ENCODE results near the gene SH3BGRL3. TPM values are rescaled to one million over a fixed set of nuclear protein-coding genes. Genes with fewer than 3 reads are reported as not detected.

SH3BGRL3 gene
- total RNA-seq, 6 donors from 2014 or later = 39.1 to 271 (median 156) TPM

DNA sequence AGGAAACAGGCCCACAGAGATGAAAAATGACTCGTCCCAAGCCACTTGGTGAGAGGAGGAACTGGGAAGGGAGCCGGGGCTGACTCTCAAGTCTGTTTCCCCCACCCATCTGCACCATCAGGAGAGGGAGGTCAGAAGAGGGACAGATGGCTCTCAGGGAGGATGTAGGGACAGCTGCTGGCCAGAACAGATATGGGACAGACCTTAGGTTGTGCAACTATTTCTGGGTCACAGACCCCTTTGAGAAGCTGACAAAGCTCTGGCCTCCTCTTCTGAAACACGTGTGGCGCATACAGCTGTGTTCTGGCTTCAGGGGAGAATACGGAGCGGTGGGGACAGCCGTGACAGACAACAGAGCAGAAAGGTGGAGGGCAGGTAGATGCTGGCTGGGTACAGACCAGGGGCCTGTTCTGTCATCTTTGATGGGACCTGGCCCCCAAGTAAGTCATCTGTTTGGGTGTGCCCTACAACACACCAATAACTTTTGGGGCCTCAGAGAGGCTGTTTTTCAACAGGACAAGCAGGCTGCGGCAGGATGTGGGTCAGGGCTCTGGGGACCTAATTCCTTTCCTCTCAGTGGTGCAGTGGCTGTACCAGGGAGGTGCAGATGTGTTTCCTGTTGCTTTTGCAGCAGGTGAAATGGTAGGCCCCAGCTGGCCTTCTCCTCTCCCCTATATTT is 7.3 kb downstream of the SH3BGRL3 start:
- Histone ChIP-seq H3K27ac (peak overlapping the region; percentile 17 to 97 (median 78)), H3K9me3 (no peaks in the 10 kb centered on the region), H3K4me3 (no peak overlapping the region), H3K27me3 (no peaks in the 10 kb centered on the region), H3K36me3 (peaks cover 0 to 10% (median 2%) of the 10 kb centered on the region in 4 donors), H3K4me1 (peaks cover 23 to 88% (median 74%) of the 10 kb centered on the region in 4 donors)
- TF ChIP-seq, protein P1, sequence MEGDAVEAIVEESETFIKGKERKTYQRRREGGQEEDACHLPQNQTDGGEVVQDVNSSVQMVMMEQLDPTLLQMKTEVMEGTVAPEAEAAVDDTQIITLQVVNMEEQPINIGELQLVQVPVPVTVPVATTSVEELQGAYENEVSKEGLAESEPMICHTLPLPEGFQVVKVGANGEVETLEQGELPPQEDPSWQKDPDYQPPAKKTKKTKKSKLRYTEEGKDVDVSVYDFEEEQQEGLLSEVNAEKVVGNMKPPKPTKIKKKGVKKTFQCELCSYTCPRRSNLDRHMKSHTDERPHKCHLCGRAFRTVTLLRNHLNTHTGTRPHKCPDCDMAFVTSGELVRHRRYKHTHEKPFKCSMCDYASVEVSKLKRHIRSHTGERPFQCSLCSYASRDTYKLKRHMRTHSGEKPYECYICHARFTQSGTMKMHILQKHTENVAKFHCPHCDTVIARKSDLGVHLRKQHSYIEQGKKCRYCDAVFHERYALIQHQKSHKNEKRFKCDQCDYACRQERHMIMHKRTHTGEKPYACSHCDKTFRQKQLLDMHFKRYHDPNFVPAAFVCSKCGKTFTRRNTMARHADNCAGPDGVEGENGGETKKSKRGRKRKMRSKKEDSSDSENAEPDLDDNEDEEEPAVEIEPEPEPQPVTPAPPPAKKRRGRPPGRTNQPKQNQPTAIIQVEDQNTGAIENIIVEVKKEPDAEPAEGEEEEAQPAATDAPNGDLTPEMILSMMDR (IDR thresholded peaks at IDR 0.05) = no peak
- peak in 1 of 4 donors; percentile 17 for TF ChIP-seq POLR2A (IDR thresholded peaks at IDR 0.05)
- DNase-seq (peak in 1 of 2 donors; percentile 46), ATAC-seq (ENCODE audit: low FRiP score in 2 of 2) (peak in 1 of 2 donors; percentile 38)
- 49 to 63% methylated on average over 2 to 8 of the region's 8 CpGs for WGBS, 2 donors

DNA sequence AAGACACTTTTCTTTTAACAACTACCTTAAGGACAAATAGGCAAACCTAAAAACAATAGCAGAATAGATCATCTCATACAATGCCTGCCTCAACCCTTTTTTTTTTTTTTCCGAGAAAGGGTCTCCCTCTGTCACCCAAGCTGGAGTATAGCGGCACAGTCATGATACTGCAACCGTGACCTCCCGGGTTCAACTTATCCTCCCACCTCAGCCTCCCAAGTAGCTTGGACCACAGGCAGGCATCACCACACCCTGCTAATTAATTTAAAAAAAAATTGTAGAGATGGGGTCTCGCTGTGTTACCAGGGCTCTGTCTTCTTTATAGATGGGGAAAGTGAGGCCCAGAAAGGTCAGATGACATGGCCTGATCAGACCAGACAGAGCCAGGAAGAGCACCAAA is 7.9 kb downstream of the SH3BGRL3 start:
- Histone ChIP-seq H3K27me3 (no peaks in the 10 kb centered on the region), H3K4me1 (peaks cover 23 to 82% (median 71%) of the 10 kb centered on the region in 4 donors), H3K27ac (peak overlapping the region; percentile 78 to 97 (median 84)), H3K36me3 (peaks cover 0 to 4% (median 0%) of the 10 kb centered on the region in 4 donors), H3K9me3 (no peaks in the 10 kb centered on the region), H3K4me3 (no peak overlapping the region)
- TF ChIP-seq POLR2A (IDR thresholded peaks at IDR 0.05) = no peak
- TF ChIP-seq, protein P1 (IDR thresholded peaks at IDR 0.05) = no peak
- TF ChIP-seq POLR2AphosphoS5 (IDR thresholded peaks at IDR 0.05) = no peak
- no peak for TF ChIP-seq EP300 (IDR thresholded peaks at IDR 0.05)
- DNase-seq (no peak), ATAC-seq (ENCODE audit: low FRiP score in 2 of 2) (no peak)
- WGBS, 2 donors = 86 to 90% methylated on average over 5 of the region's 5 CpGs

DNA sequence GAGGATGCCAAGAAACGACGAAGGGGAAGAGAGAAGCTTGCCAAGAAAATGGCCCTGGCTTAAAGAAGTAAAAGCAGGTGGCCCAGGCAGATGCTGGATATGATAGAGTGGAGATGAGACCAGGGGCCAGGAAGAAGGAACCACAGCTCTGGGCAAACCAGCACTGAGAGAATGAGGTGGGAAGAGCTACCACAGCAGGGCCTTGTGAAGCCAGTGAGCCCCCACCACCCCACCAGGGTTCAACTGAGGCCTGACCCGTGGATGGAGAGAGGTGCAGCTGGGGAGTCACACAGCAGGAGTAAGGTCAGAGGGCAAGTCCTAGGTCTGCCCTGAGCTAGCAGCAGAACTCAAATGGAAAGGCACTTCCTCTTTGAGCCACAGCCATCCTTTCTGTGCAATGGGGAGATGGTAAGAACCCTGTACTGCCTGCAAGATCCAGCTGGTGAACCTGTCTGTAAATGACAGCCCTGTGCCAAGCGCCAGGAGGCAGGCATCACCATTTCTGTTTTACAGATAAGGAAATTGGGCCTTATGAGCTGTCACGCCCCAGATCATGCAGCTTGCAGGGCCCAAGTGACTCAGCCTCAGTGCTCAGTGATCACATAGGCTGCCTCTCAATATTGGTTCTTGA is 8.5 kb downstream of the SH3BGRL3 start:
- Histone ChIP-seq H3K4me3 (no peak overlapping the region), H3K9me3 (no peaks in the 10 kb centered on the region), H3K36me3 (no peaks in the 10 kb centered on the region), H3K27ac (peak overlapping the region; percentile 78 to 97 (median 84)), H3K27me3 (no peaks in the 10 kb centered on the region), H3K4me1 (peaks cover 23 to 77% (median 71%) of the 10 kb centered on the region in 4 donors)
- DNase-seq (peak in 1 of 2 donors; percentile 33), ATAC-seq (ENCODE audit: low FRiP score in 2 of 2) (peak in 1 of 2 donors; percentile 10)
- TF ChIP-seq EP300 (IDR thresholded peaks at IDR 0.05) = no peak
- WGBS, 2 donors = 30 to 65% methylated on average over 3 to 5 of the region's 5 CpGs

DNA sequence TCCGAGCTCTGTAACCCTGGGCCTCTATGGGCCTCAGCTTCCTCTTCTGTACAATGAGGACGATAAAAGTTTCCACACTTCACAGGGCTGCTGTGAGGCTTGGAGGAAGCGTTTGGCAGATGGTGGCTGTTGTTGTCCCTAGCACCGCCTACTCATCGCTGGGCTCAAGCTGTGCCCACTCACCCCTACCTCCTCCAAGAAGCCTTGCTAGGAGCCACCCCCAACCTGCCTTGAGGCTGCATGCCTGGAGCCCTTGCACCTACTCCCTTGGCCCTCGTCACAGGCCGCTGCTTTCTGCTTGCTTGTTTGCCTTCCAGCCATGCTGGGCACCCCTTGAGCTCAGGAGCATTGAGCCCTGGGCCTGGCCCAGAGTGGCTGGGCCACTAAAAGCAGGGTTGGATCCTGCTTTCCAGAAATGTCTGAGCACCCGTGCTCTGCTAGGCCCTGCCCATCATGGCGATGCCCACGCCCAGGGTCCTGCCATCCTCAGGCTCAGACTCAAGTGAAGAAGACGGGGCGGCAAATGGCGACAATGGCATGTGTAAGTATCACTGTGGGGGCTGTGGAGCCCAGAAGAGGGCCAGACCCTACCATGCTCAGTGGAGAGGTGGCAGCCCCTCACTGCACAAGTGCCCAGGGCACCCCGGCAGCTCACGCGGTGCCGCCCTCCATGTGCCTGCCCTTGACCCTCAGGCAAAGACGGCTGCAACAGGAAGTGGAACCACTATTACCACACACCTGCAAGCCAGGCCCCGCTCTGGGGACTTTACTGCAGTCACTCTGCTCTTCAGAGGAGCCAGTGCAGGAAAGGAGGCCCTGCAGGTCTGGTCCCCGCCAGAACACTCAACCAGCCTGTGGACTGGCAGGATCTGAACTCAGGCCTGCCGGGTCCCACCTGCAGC is 9.5 kb downstream of the SH3BGRL3 start:
- Histone ChIP-seq H3K4me1 (peaks cover 17 to 70% (median 61%) of the 10 kb centered on the region in 4 donors), H3K27ac (peak overlapping the region; percentile 78 to 97 (median 84))
- peak; percentile 57 to 66 for ATAC-seq (ENCODE audit: low FRiP score in 2 of 2)

More for the DNA sequence above, 9.5 kb downstream of the SH3BGRL3 start:
- no peaks in the 10 kb centered on the region for H3K9me3 ChIP-seq
- no peaks in the 10 kb centered on the region for H3K36me3 ChIP-seq
- DNase-seq = peak; percentile 76 to 82
- TF ChIP-seq POLR2AphosphoS5 (IDR thresholded peaks at IDR 0.05) (no peak), POLR2A (IDR thresholded peaks at IDR 0.05) (no peak), EP300 (IDR thresholded peaks at IDR 0.05) (no peak)
- TF ChIP-seq, protein P1 (IDR thresholded peaks at IDR 0.05) = no peak
- 73 to 79% methylated on average over 17 to 21 of the region's 21 CpGs for WGBS, 2 donors
- no peaks in the 10 kb centered on the region for H3K27me3 ChIP-seq
- no peak overlapping the region for H3K4me3 ChIP-seq
